GM23248 (cell line): ENCODE measurements around the gene IZUMO1R.

Experiments
- EZH2 ChIP-seq: fragments of 200-600 bp; sonication (generic); IDR thresholded peaks from 2 replicates; pipeline ENCODE4 v1.6.1; 2018; ENCODE audit warnings: antibody characterized with exemption, mild to moderate bottlenecking; ENCODE audit not compliant: insufficient read depth, poor library complexity, severe bottlenecking
- EZH2phosphoT487 ChIP-seq: fragments of 200-600 bp; sonication (generic); IDR thresholded peaks from 2 replicates; pipeline ENCODE4 v1.6.1; 2018; ENCODE audit warnings: antibody characterized with exemption, moderate library complexity, mild to moderate bottlenecking, low read depth; ENCODE audit not compliant: insufficient read depth

GRCh38 chr11:94276943-94277342 is 27.4 kb upstream of the IZUMO1R start:
- TF ChIP-seq EZH2 (no peak), EZH2phosphoT487 (no peak)
